Right lobe of liver (tissue), 6 donors: ENCODE results near the gene LHX2. TPM values are rescaled to one million over a fixed set of nuclear protein-coding genes. Genes with fewer than 3 reads are reported as not detected.

Experiments
- ATAC-seq, 4 donors: fragments of 200-7000 bp; cut with Tn5 transposase; one replicate each; pipeline ENCODE4 v1.9.1; 2020; ENCODE audit warnings: mild to moderate bottlenecking in 4 of 4, moderate library complexity in 4 of 4
- DNase-seq, 3 donors: peaks; one replicate each; pipeline ENCODE4 v3.0.0-alpha.2; 2020
- H3K27ac ChIP-seq, 3 donors: fragments of 200-600 bp; one replicate each; pipeline ENCODE4 v1.8.0; 2022
- H3K27me3 ChIP-seq, 2 donors: fragments of 200-600 bp; one replicate each; pipeline ENCODE4 v1.8.0; 2022
- H3K36me3 ChIP-seq, 4 donors: fragments of 200-600 bp; sonication (generic) in 1 of 4; one replicate each; pipeline versions ENCODE4 v1.5.1 to v1.8.0; 2017 to 2022; ENCODE audit warnings: control low read depth in 1 of 4
- H3K4me1 ChIP-seq, 4 donors: fragments of 200-600 bp; sonication (generic) in 1 of 4; one replicate each; pipeline versions ENCODE4 v1.5.1 to v1.8.0; 2017 to 2022; ENCODE audit warnings: control low read depth in 1 of 4
- H3K4me3 ChIP-seq, 3 donors: fragments of 200-600 bp; one replicate each; pipeline ENCODE4 v1.8.0; 2022
- H3K9me3 ChIP-seq, 4 donors: fragments of 200-600 bp; sonication (generic) in 1 of 4; one replicate each; pipeline versions ENCODE4 v1.5.1 to v1.8.0; 2017 to 2022; ENCODE audit warnings: control low read depth in 1 of 4
- CTCF ChIP-seq, 4 donors: fragments of 200-600 bp in 3 of 4; fragments of 450-650 bp in 1 of 4; IDR thresholded peaks; one replicate each; pipeline versions ENCODE4 v1.5.1 to v1.8.0; 2016 to 2022; ENCODE audit warnings: antibody characterized with exemption in 4 of 4, mild to moderate bottlenecking in 2 of 4
- POLR2A ChIP-seq: fragments of 450-650 bp; IDR thresholded peaks from one replicate; pipeline ENCODE4 v1.6.1; 2017; ENCODE audit warnings: antibody characterized with exemption, mild to moderate bottlenecking
- WGBS: methylation state at CpG from one replicate; pipeline ENCODE4 v1.1.6; 2018; ENCODE audit warnings: low coverage, low lambda C conversion rate; ENCODE audit not compliant: insufficient coverage; ENCODE audit errors: missing lambda C conversion rate; 5-methylcytosine and 5-hydroxymethylcytosine counted together
- intact Hi-C, 2 donors: fragments of 100-400 bp; cut with DNase I; formaldehyde crosslinking; loops; one replicate each; pipeline versions ENCODE4 v1.11.2 to v1.14.1; 2022
- total RNA-seq, 6 experiments: library from RNA; depleted of rRNA in 2 of 6; stranded (reverse); fragments of >200 nt in 2 of 6; fragmentation: NEBNext Ultra II Directional in 3 of 6; extraction: Animal tissue kit (Norgen Biotek cat#: 25700) in 3 of 6; gene quantifications; one replicate each; pipeline versions ENCODE4 v1.1.0 to v1.2.4, GENCODE V29; 2016 to 2023
- donor health status: DM: no; HTN: yes; CAD: no.
- donor health status: DM: no; HTN: no; CAD: no.
- donor health status: DM: no; HTN: no; CAD: no.
- donor health status: DM: no; HTN: yes; CAD: no.
- donor health status: DM: no; HTN: yes; CAD: no.

LHX2 gene
- total RNA-seq, 6 experiments from 2014 or later: 0.64 to 5.0 (median 3.0) TPM

GRCh38 chr9:124054582-124055227 lies 43.1 kb downstream of the LHX2 start:
- H3K4me1 ChIP-seq: no peaks in the 10 kb centered on the region
- no peak for ATAC-seq
- intact Hi-C loops: no loop called here
- no peak overlapping the region for H3K27ac ChIP-seq
- H3K4me3 ChIP-seq: no peak overlapping the region
- TF ChIP-seq CTCF (IDR thresholded peaks at IDR 0.05): no peak
- no peak for TF ChIP-seq POLR2A
- 67% methylated on average over 5 of the region's 7 CpGs for WGBS
- no peaks in the 10 kb centered on the region for H3K36me3 ChIP-seq
- H3K9me3 ChIP-seq: no peaks in the 10 kb centered on the region
- no peaks in the 10 kb centered on the region for H3K27me3 ChIP-seq
- no peak for DNase-seq

GRCh38 chr9:124060844-124061605 lies 49.5 kb downstream of the LHX2 start:
- H3K27me3 ChIP-seq: no peaks in the 10 kb centered on the region

GRCh38 chr9:124062172-124062571 lies 50.6 kb downstream of the LHX2 start:
- Histone ChIP-seq H3K9me3 (no peaks in the 10 kb centered on the region), H3K36me3 (no peaks in the 10 kb centered on the region), H3K27ac (no peak overlapping the region), H3K27me3 (no peaks in the 10 kb centered on the region), H3K4me1 (no peaks in the 10 kb centered on the region), H3K4me3 (no peak overlapping the region)
- intact Hi-C loops: no loop called here
- DNase-seq (no peak), ATAC-seq (no peak)
- TF ChIP-seq CTCF (IDR thresholded peaks at IDR 0.05): no peak
- TF ChIP-seq POLR2A: no peak
- no CpG with 5 or more reads among the region's 2 CpGs for WGBS

More at GRCh38 chr9:124060844-124061605, 49.5 kb downstream of the LHX2 start:
- WGBS: 41% methylated on average over 3 of the region's 21 CpGs
- DNase-seq (no peak), ATAC-seq (no peak)
- Histone ChIP-seq H3K9me3 (no peaks in the 10 kb centered on the region), H3K36me3 (no peaks in the 10 kb centered on the region), H3K4me1 (no peaks in the 10 kb centered on the region), H3K27ac (no peak overlapping the region), H3K4me3 (no peak overlapping the region)
- intact Hi-C loops: no loop called here
- no peak for TF ChIP-seq CTCF (IDR thresholded peaks at IDR 0.05)

GRCh38 chr9:124066783-124067577 lies 55.4 kb downstream of the LHX2 start:
- no peaks in the 10 kb centered on the region for H3K4me1 ChIP-seq

More at GRCh38 chr9:124066783-124067577, 55.4 kb downstream of the LHX2 start:
- no peak overlapping the region for H3K4me3 ChIP-seq
- no peaks in the 10 kb centered on the region for H3K36me3 ChIP-seq
- 74% methylated on average over 9 of the region's 13 CpGs for WGBS
- H3K27ac ChIP-seq: no peak overlapping the region
- TF ChIP-seq CTCF (IDR thresholded peaks at IDR 0.05) (no peak), POLR2A (no peak)
- H3K27me3 ChIP-seq: no peaks in the 10 kb centered on the region
- no peak for ATAC-seq
- DNase-seq: no peak
- no peaks in the 10 kb centered on the region for H3K9me3 ChIP-seq
- intact Hi-C loops: no loop called here
